ENCODE results near the gene GPR162.
"Not testable (repeated sequence)": the region's sequence is repeated elsewhere in the genome, so short reads cannot be mapped to it uniquely, and the experiment has no call there.

The GPR162 gene

GRCh38 chr12:6872073-6873048, 50.7 kb downstream of the GPR162 start:
- H3K4me3 ChIP-seq (ENCODE audit: low read depth, low read length) = peak overlapping the region; percentile 72
- TF ChIP-seq CTCF (IDR thresholded peaks at IDR 0.05; ENCODE audit: low read depth, low read length) (peak; percentile 89), MYC (IDR thresholded peaks at IDR 0.05; ENCODE audit: low read depth, low read length) (peak; percentile 78), POLR2A (IDR thresholded peaks at IDR 0.05; ENCODE audit: extremely low read depth, insufficient read length) (peak; percentile 31)
- TF ChIP-seq, protein P1, sequence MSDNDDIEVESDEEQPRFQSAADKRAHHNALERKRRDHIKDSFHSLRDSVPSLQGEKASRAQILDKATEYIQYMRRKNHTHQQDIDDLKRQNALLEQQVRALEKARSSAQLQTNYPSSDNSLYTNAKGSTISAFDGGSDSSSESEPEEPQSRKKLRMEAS (IDR thresholded peaks at IDR 0.05; ENCODE audit: low read depth, low read length) = peak; percentile 82
- DNase-seq (ENCODE audit: low read depth) = peak; percentile 83

GRCh38 chr12:6873094-6874014, 51.7 kb downstream of the GPR162 start, which contains the start of gene SPSB2:
SPSB2 (minus strand) TSS chr12:6873303; CDS start chr12:6872901, 402 bp downstream.
- H3K4me3 ChIP-seq (ENCODE audit: low read depth, low read length) = peak within 1 kb of the TSS; percentile 72
- peak; percentile 97 for DNase-seq (ENCODE audit: low read depth)
- TF ChIP-seq, protein P1 (IDR thresholded peaks at IDR 0.05; ENCODE audit: low read depth, low read length) = peak; percentile 44; the same call in 1 of the 2 replicates
- TF ChIP-seq CTCF (IDR thresholded peaks at IDR 0.05; ENCODE audit: low read depth, low read length) (no peak), MYC (IDR thresholded peaks at IDR 0.05; ENCODE audit: low read depth, low read length) (peak; percentile 58), POLR2A (IDR thresholded peaks at IDR 0.05; ENCODE audit: extremely low read depth, insufficient read length) (peak; percentile 34)

DNA sequence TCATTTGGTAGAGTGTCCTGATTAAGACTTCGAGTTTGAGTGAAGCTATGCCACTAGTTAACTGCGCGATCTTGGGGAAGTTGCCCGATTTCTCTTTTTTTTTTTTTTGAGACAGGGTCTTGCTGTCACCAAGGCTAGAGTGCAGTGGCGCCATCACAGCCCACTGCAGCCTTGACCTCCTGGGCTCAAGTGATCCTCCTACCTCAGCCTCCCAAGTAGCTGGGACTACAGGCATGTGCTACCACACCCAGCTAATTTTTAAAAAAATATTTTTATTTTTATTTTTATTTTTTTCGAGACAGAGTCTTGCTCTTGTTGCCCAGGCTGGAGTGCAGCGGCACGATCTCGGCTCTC, 52.4 kb downstream of the GPR162 start:
- H3K4me3 ChIP-seq (ENCODE audit: low read depth, low read length) = peak overlapping the region; percentile 57
- not testable (repeated sequence) for DNase-seq (ENCODE audit: low read depth)

Data from NB4 (cell line).